Body of pancreas (tissue), 4 donors: ENCODE data around the gene AUTS2. TPM values are rescaled to one million over a fixed set of nuclear protein-coding genes. Genes with fewer than 3 reads are reported as not detected.

Experiments used
- ATAC-seq: fragments of 150-250 bp; one replicate; pipeline ENCODE4 v1.9.1; 2016
- DNase-seq, 4 donors: peaks; one replicate each; pipeline ENCODE4 v3.0.0-alpha.2; 2019
- H3K27ac ChIP-seq, 4 donors: fragments of 200-600 bp; sonication (generic); 1 replicate in 3 of 4; 2 replicates in 1 of 4; pipeline versions ENCODE4 v1.5.1 to v1.6.1; 2016 to 2019; ENCODE audit warnings: mild to moderate bottlenecking in 1 of 4, mixed read lengths in 1 of 4, moderate library complexity in 1 of 4
- H3K27me3 ChIP-seq, 2 donors: fragments of 200-600 bp; sonication (generic); one replicate each; pipeline ENCODE4 v1.6.0; 2016; ENCODE audit warnings: mild to moderate bottlenecking in 1 of 2
- H3K36me3 ChIP-seq, 2 donors: fragments of 200-600 bp; sonication (generic); replicated peaks in 1 of 2; 2 replicates each; pipeline ENCODE4 v1.5.1; 2016; ENCODE audit warnings: low read depth in 2 of 2; ENCODE audit not compliant: insufficient read depth in 1 of 2
- H3K4me1 ChIP-seq: fragments of 200-600 bp; sonication (generic); one replicate; pipeline ENCODE4 v1.6.0; 2016
- H3K4me3 ChIP-seq, 2 donors: fragments of 200-600 bp; sonication (generic); 1 replicate in 1 of 2; 2 replicates in 1 of 2; pipeline ENCODE4 v1.5.1; 2016 to 2019
- H3K9me3 ChIP-seq, 3 donors: fragments of 200-600 bp; sonication (generic); 1 replicate in 2 of 3; 2 replicates in 1 of 3; pipeline ENCODE4 v1.5.1; 2016
- POLR2A ChIP-seq, 3 donors: fragments of 450-650 bp; IDR thresholded peaks; one replicate each; pipeline ENCODE4 v1.6.1; 2016; ENCODE audit warnings: antibody characterized with exemption in 3 of 3, mild to moderate bottlenecking in 2 of 3
- WGBS, 2 donors: methylation state at CpG; one replicate each; pipeline ENCODE4 v1.1.5; 2017; 5-methylcytosine and 5-hydroxymethylcytosine counted together
- intact Hi-C: fragments of 100-400 bp; cut with DNase I; formaldehyde crosslinking; loops from one replicate; pipeline ENCODE4 v1.15.1; 2023
- total RNA-seq, 2 donors: library from RNA; depleted of rRNA; stranded (reverse); fragments of >200 nt; gene quantifications; one replicate each; pipeline ENCODE4 v1.1.0, GENCODE V29; 2016
- TF ChIP-seq, protein P1 (sequence below), 7 experiments: fragments of 450-650 bp in 4 of 7; fragments of 200-600 bp in 3 of 7; sonication (generic) in 3 of 7; IDR thresholded peaks; one replicate each; pipeline ENCODE4 v1.5.1; 2016 to 2019; ENCODE audit warnings: antibody characterized with exemption in 7 of 7

AUTS2 gene
- total RNA-seq, 2 donors from 2014 or later: 11.7 to 18.5 TPM

DNA sequence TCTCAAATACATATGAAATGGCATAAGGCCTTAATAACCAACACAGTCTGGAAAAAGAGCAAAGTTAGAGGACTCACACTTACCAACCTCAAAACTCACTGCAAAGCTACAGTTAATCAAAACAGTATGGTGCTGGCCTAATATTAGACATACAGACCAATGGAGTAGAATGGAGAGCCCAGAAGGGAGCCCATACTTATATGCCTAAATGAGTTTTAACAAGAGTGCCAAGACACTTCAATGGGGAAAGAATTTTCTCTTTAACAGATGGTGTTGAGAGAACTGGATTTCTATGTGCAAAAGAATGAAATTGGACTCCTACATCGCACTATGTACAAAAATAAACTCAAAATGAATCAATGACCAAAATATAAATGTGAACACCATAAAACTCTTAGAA is 522.6 kb downstream of the AUTS2 start:
- Histone ChIP-seq H3K4me1 (no peaks in the 10 kb centered on the region), H3K9me3 (peaks cover 0 to 4% (median 0%) of the 10 kb centered on the region in 3 donors), H3K36me3 (no peaks in the 10 kb centered on the region), H3K27me3 (no peaks in the 10 kb centered on the region), H3K27ac (no peak overlapping the region), H3K4me3 (no peak overlapping the region)
- DNase-seq (no peak), ATAC-seq (no peak)
- intact Hi-C loops: no loop called here
- WGBS, 2 donors: 82 to 88% methylated on average over 1 of the region's 1 CpG
- TF ChIP-seq POLR2A (IDR thresholded peaks at IDR 0.05): no peak
- TF ChIP-seq, protein P1, sequence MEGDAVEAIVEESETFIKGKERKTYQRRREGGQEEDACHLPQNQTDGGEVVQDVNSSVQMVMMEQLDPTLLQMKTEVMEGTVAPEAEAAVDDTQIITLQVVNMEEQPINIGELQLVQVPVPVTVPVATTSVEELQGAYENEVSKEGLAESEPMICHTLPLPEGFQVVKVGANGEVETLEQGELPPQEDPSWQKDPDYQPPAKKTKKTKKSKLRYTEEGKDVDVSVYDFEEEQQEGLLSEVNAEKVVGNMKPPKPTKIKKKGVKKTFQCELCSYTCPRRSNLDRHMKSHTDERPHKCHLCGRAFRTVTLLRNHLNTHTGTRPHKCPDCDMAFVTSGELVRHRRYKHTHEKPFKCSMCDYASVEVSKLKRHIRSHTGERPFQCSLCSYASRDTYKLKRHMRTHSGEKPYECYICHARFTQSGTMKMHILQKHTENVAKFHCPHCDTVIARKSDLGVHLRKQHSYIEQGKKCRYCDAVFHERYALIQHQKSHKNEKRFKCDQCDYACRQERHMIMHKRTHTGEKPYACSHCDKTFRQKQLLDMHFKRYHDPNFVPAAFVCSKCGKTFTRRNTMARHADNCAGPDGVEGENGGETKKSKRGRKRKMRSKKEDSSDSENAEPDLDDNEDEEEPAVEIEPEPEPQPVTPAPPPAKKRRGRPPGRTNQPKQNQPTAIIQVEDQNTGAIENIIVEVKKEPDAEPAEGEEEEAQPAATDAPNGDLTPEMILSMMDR (IDR thresholded peaks at IDR 0.05): no peak

DNA sequence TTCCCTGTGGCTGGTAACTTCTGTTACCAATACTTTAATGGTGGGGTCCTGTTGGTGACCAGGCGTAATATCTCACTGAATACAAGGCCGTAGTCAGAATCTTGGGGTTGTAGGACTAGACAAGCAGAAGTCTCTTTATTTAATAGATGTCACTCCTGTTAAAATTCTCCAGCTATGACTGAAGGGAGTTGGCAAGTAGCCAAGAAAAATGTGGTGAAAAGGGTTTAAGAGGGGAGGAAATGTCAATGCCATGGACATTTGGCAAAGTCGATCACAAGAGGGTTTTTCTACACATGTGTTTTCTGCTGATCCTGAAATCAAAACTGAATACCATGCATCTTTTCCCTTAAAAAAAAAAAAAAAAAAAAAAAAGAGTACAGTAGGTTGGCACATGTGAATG is 533.5 kb downstream of the AUTS2 start:
- no peak for DNase-seq
- H3K27ac ChIP-seq: no peak overlapping the region
- H3K36me3 ChIP-seq: no peaks in the 10 kb centered on the region
- H3K4me3 ChIP-seq: no peak overlapping the region
- H3K9me3 ChIP-seq: no peaks in the 10 kb centered on the region
- WGBS, 2 donors: 82 to 83% methylated on average over 3 of the region's 3 CpGs
- no peaks in the 10 kb centered on the region for H3K4me1 ChIP-seq
- H3K27me3 ChIP-seq: no peaks in the 10 kb centered on the region
- no peak for TF ChIP-seq POLR2A (IDR thresholded peaks at IDR 0.05)
- TF ChIP-seq, protein P1 (IDR thresholded peaks at IDR 0.05): no peak
- intact Hi-C loops: no loop called here
- ATAC-seq: no peak

DNA sequence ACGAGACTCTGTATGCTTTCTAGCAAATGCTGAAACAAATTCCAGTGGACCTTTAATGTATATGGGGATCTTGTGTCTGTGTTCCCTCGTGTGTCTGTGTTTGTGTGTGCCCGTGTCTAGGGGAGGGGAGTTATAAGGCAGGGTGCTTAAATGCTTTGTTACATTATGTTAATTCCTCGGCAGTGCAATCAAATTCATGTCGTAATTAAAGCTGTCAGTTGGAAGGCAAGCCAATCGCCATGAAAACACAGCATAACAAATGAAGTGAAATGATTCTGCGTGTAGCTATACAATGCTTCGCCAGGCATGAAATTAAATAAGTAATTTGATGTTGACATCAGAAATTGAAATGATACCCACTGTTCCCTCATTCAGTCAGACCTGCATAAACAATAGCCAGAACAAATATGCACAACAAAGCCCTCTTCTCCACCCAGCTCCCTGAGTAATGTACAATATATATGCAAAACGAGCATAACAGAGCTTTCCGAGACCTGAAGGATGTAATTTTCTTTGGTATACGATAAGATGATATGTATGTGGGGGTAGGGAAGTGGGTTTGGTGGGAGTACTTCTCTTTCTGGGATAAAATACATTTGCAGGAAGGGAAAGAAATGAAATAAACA is 534.1 kb downstream of the AUTS2 start:
- Histone ChIP-seq H3K27ac (no peak overlapping the region), H3K4me1 (no peaks in the 10 kb centered on the region), H3K27me3 (no peaks in the 10 kb centered on the region), H3K36me3 (no peaks in the 10 kb centered on the region), H3K9me3 (no peaks in the 10 kb centered on the region), H3K4me3 (no peak overlapping the region)
- TF ChIP-seq POLR2A (IDR thresholded peaks at IDR 0.05): no peak
- TF ChIP-seq, protein P1 (IDR thresholded peaks at IDR 0.05): no peak
- no peak for ATAC-seq
- DNase-seq: no peak
- WGBS, 2 donors: 69 to 76% methylated on average over 11 of the region's 11 CpGs
- intact Hi-C loops: no loop called here

DNA sequence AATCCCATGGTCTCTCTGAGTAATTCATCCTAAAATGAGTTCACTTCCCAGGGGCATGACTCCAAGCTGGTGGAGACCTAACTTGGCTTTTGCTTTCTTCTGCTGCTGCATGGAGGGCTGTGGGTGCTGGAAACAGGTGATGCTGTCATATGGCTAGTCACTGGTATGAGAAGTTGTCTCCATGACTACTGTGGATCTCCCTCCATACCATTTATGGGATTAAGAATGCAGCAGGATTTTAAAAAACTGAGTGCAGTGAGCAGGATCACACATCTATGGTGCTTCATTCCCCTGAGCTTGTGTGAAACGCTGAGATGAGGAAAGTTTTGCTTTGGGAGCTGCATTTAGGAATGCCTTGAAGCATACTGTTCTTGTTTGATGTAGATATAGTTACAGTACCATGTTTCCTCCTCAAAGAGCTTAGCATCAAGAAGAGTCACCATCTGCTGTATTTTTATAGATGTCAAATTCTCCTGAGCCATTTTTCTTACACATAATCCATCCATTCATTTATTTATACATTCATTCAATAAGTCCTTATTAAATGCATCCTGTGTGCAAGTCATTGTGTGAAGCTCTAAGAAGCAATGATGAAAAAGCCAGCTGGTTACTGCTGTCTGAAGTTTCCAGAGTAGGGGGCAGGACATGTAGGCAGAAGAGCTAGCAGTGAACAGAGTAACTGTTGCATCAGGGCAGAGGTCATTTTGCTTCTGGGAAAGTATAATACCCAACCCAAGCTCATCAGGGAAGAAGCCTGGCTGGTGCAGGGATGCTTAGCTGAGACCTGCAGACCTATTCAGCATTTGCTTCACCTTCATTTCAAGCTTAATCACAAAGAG is 534.8 kb downstream of the AUTS2 start:
- TF ChIP-seq POLR2A (IDR thresholded peaks at IDR 0.05): no peak
- TF ChIP-seq, protein P1 (IDR thresholded peaks at IDR 0.05): no peak

More for the DNA sequence above, 534.8 kb downstream of the AUTS2 start:
- no peaks in the 10 kb centered on the region for H3K36me3 ChIP-seq
- no peaks in the 10 kb centered on the region for H3K4me1 ChIP-seq
- 23 to 55% methylated on average over 1 of the region's 1 CpG for WGBS, 2 donors
- intact Hi-C loops: no loop called here
- H3K27ac ChIP-seq: no peak overlapping the region
- ATAC-seq (no peak), DNase-seq (no peak)
- no peaks in the 10 kb centered on the region for H3K27me3 ChIP-seq
- H3K4me3 ChIP-seq: no peak overlapping the region
- H3K9me3 ChIP-seq: no peaks in the 10 kb centered on the region
